Osteoblast (primary cell): ENCODE data around the gene CELF4. TPM values are rescaled to one million over a fixed set of nuclear protein-coding genes. Genes with fewer than 3 reads are reported as not detected.

Experiments used
- DNase-seq: peaks from one replicate; pipeline ENCODE4 v3.0.0; 2011; ENCODE audit warnings: low spot score, mixed read lengths; ENCODE audit not compliant: insufficient read length; ENCODE audit errors: missing footprints
- H2AFZ ChIP-seq: 2 replicates; pipeline ENCODE4 v1.6.0; 2011; ENCODE audit warnings: mild to moderate bottlenecking, low read length
- H3K27ac ChIP-seq: 2 replicates; pipeline ENCODE4 v1.5.1; 2011; ENCODE audit warnings: mild to moderate bottlenecking, low read depth, low read length, moderate library complexity
- H3K27me3 ChIP-seq: 2 replicates; pipeline ENCODE4 v1.6.0; 2012; ENCODE audit warnings: mild to moderate bottlenecking, control low read depth, inconsistent platforms, low read length, moderate library complexity; ENCODE audit not compliant: insufficient read depth
- H3K36me3 ChIP-seq: 2 replicates; pipeline ENCODE4 v1.5.1; 2011; ENCODE audit warnings: mild to moderate bottlenecking, low read length, control low read depth, moderate library complexity; ENCODE audit not compliant: insufficient read depth
- H3K4me1 ChIP-seq: 2 replicates; pipeline ENCODE4 v1.5.1; 2011; ENCODE audit warnings: mild to moderate bottlenecking, low read length, control low read depth, moderate library complexity; ENCODE audit not compliant: insufficient read depth
- H3K4me2 ChIP-seq: 2 replicates; pipeline ENCODE4 v1.6.0; 2011; ENCODE audit warnings: mild to moderate bottlenecking, low read length; ENCODE audit not compliant: insufficient read depth
- H3K4me3 ChIP-seq: fragments of 200-600 bp; sonication (generic); 3 replicates; pipeline ENCODE4 v1.5.1; 2012; ENCODE audit warnings: mild to moderate bottlenecking, low read length, inconsistent platforms; ENCODE audit not compliant: insufficient read depth
- H3K79me2 ChIP-seq: 2 replicates; pipeline ENCODE4 v1.6.0; 2012; ENCODE audit warnings: mild to moderate bottlenecking, low read length, control low read depth, inconsistent platforms; ENCODE audit not compliant: insufficient read depth
- H3K9me3 ChIP-seq: 2 replicates; pipeline ENCODE4 v1.5.1; 2011; ENCODE audit warnings: low read depth, low read length, control low read depth
- H4K20me1 ChIP-seq: 2 replicates; pipeline ENCODE4 v1.6.0; 2012; ENCODE audit warnings: mild to moderate bottlenecking, low read length, control low read depth; ENCODE audit not compliant: insufficient read depth
- CTCF ChIP-seq: IDR thresholded peaks from 2 replicates; pipeline ENCODE4 v1.5.1; 2011; ENCODE audit warnings: mild to moderate bottlenecking, low read depth, low read length, moderate library complexity; ENCODE audit errors: extremely low read depth
- total RNA-seq: library from RNA; depleted of rRNA; stranded (reverse); fragments of >200 nt; gene quantifications from 2 replicates; pipeline ENCODE4 v1.2.3, GENCODE V29; 2012

The CELF4 gene
- total RNA-seq, 1 donor, result not detected

- no peak overlapping the region for H3K27ac ChIP-seq
- no peak overlapping the region for H2AFZ ChIP-seq
- no peaks in the 10 kb centered on the region for H3K9me3 ChIP-seq
- no peak for TF ChIP-seq CTCF
- no peaks in the 10 kb centered on the region for H3K4me1 ChIP-seq
- H3K36me3 ChIP-seq, result no peaks in the 10 kb centered on the region
- no peaks in the 10 kb centered on the region for H3K79me2 ChIP-seq
- no peak overlapping the region for H3K4me3 ChIP-seq
- DNase-seq, result peak; percentile 55
- H4K20me1 ChIP-seq, result no peaks in the 10 kb centered on the region
- peaks cover 19% of the 10 kb centered on the region for H3K27me3 ChIP-seq
- no peak overlapping the region for H3K4me2 ChIP-seq
Measured at GRCh38 chr18:37242091-37242490, 323.5 kb downstream of the CELF4 start.

GRCh38 chr18:37238282-37239108 lies 327.1 kb downstream of the CELF4 start:
- Histone ChIP-seq H3K4me1 (no peaks in the 10 kb centered on the region), H2AFZ (no peak overlapping the region), H3K27me3 (peaks cover 10% of the 10 kb centered on the region), H3K4me3 (no peak overlapping the region), H3K9me3 (no peaks in the 10 kb centered on the region), H3K27ac (no peak overlapping the region), H3K36me3 (no peaks in the 10 kb centered on the region), H4K20me1 (no peaks in the 10 kb centered on the region), H3K79me2 (no peaks in the 10 kb centered on the region), H3K4me2 (no peak overlapping the region)
- no peak for TF ChIP-seq CTCF
- DNase-seq, result peak; percentile 69

- Histone ChIP-seq H2AFZ (no peak overlapping the region), H3K4me2 (no peak overlapping the region), H3K79me2 (no peaks in the 10 kb centered on the region), H3K9me3 (no peaks in the 10 kb centered on the region), H3K4me1 (no peaks in the 10 kb centered on the region), H3K27ac (no peak overlapping the region), H3K36me3 (no peaks in the 10 kb centered on the region), H3K27me3 (no peaks in the 10 kb centered on the region), H3K4me3 (no peak overlapping the region), H4K20me1 (no peaks in the 10 kb centered on the region)
- peak; percentile 69 for DNase-seq
- no peak for TF ChIP-seq CTCF
Measured at GRCh38 chr18:37235583-37235982, 330.0 kb downstream of the CELF4 start.

- Histone ChIP-seq H3K27me3 (no peaks in the 10 kb centered on the region), H3K27ac (no peak overlapping the region), H4K20me1 (no peaks in the 10 kb centered on the region), H2AFZ (no peak overlapping the region), H3K36me3 (no peaks in the 10 kb centered on the region), H3K4me3 (no peak overlapping the region), H3K9me3 (no peaks in the 10 kb centered on the region), H3K4me2 (no peak overlapping the region), H3K4me1 (no peaks in the 10 kb centered on the region), H3K79me2 (no peaks in the 10 kb centered on the region)
- no peak for DNase-seq
- TF ChIP-seq CTCF, result no peak
Measured at GRCh38 chr18:37231251-37231650, 334.3 kb downstream of the CELF4 start.
